GM18511 (cell line): ENCODE results near the gene ATF6.
"Not testable (repeated sequence)": the region's sequence is repeated elsewhere in the genome, so short reads cannot be mapped to it uniquely, and the experiment has no call there.

Experiments used
- ATAC-seq: cut with Tn5 transposase; IDR thresholded peaks from one replicate; pipeline ENCODE4 v1.9.1; 2021; ENCODE audit warnings: mild to moderate bottlenecking, moderate library complexity; ENCODE audit not compliant: unreplicated experiment

Gene ATF6

GRCh38 chr1:161766102-161766981, at the start of gene ATF6:
TSS of gene ATF6 (plus strand) at chr1:161766320. CDS start at chr1:161766361, 41 bp downstream.
- peak; percentile 62 for ATAC-seq

- ATAC-seq: peak; percentile 56
Observed at GRCh38 chr1:161718559-161719324, 47.4 kb upstream of the ATF6 start.

GRCh38 chr1:161719325-161719611, 46.9 kb upstream of the ATF6 start:
- ATAC-seq: peak; percentile 66

- no peak for ATAC-seq
Observed at GRCh38 chr1:161720422-161720821, 45.7 kb upstream of the ATF6 start.

GRCh38 chr1:161720956-161721737, 45.0 kb upstream of the ATF6 start, which contains the start of gene FCRLB:
TSS of gene FCRLB (plus strand) at chr1:161721544. CDS start at chr1:161722673, 1,129 bp downstream.
- ATAC-seq: no peak

GRCh38 chr1:161721738-161722343, 44.3 kb upstream of the ATF6 start:
- ATAC-seq: no peak

- no peak for ATAC-seq
Observed at GRCh38 chr1:161722406-161722805, 43.7 kb upstream of the ATF6 start.

- ATAC-seq: no peak
Observed at GRCh38 chr1:161723459-161724141, 42.5 kb upstream of the ATF6 start.

- ATAC-seq: not testable (repeated sequence)
Observed at GRCh38 chr1:161725258-161725907, 40.7 kb upstream of the ATF6 start.

GRCh38 chr1:161725908-161726472, 40.1 kb upstream of the ATF6 start:
- peak; percentile 24 for ATAC-seq

GRCh38 chr1:161726473-161727255, 39.5 kb upstream of the ATF6 start:
- ATAC-seq: peak; percentile 55

GRCh38 chr1:161727256-161727924, 38.7 kb upstream of the ATF6 start:
- ATAC-seq: peak; percentile 8

- ATAC-seq: no peak
Observed at GRCh38 chr1:161728376-161729226, 37.5 kb upstream of the ATF6 start.

- no peak for ATAC-seq
Observed at GRCh38 chr1:161730050-161730564, 36.0 kb upstream of the ATF6 start.

GRCh38 chr1:161731241-161731640, 34.9 kb upstream of the ATF6 start:
- ATAC-seq: no peak

GRCh38 chr1:161731981-161732718, 34.0 kb upstream of the ATF6 start:
- no peak for ATAC-seq
